Lower leg skin (tissue), 4 donors: ENCODE measurements around the gene RCAN2. TPM values are rescaled to one million over a fixed set of nuclear protein-coding genes. Genes with fewer than 3 reads are reported as not detected.

Source experiments
- DNase-seq, 2 donors: peaks; one replicate each; pipeline ENCODE4 v3.0.0-alpha.2; 2019; ENCODE audit warnings: low spot score in 2 of 2
- H3K4me3 ChIP-seq: fragments of 200-600 bp; sonication (generic); 2 replicates; pipeline ENCODE4 v1.5.1; 2017; ENCODE audit warnings: mild to moderate bottlenecking, low read depth; ENCODE audit not compliant: poor library complexity, severe bottlenecking
- POLR2A ChIP-seq, 2 donors: fragments of 450-650 bp; IDR thresholded peaks; one replicate each; pipeline ENCODE4 v1.6.1; 2016 to 2017; ENCODE audit warnings: antibody characterized with exemption in 2 of 2, mild to moderate bottlenecking in 1 of 2, moderate library complexity in 1 of 2
- WGBS, 2 donors: methylation state at CpG; one replicate each; pipeline ENCODE4 v1.1.5; 2018; 5-methylcytosine and 5-hydroxymethylcytosine counted together
- intact Hi-C: fragments of 100-400 bp; cut with DNase I; formaldehyde crosslinking; loops from one replicate; pipeline ENCODE4 v1.15.0; 2023; ENCODE audit warnings: low total_unique reads
- total RNA-seq, 4 donors: library from RNA; depleted of rRNA; stranded (reverse); fragments of >200 nt; gene quantifications; one replicate each; pipeline ENCODE4 v1.1.0, GENCODE V29; 2016
- TF ChIP-seq, protein P1 (sequence below), 3 donors: fragments of 450-650 bp; IDR thresholded peaks; one replicate each; pipeline ENCODE4 v1.5.1; 2016; ENCODE audit warnings: antibody characterized with exemption in 3 of 3, mild to moderate bottlenecking in 3 of 3, moderate library complexity in 2 of 3

The RCAN2 gene
- total RNA-seq, 4 donors from 2014 or later: 3.7 to 18.7 (median 12.8) TPM

DNA sequence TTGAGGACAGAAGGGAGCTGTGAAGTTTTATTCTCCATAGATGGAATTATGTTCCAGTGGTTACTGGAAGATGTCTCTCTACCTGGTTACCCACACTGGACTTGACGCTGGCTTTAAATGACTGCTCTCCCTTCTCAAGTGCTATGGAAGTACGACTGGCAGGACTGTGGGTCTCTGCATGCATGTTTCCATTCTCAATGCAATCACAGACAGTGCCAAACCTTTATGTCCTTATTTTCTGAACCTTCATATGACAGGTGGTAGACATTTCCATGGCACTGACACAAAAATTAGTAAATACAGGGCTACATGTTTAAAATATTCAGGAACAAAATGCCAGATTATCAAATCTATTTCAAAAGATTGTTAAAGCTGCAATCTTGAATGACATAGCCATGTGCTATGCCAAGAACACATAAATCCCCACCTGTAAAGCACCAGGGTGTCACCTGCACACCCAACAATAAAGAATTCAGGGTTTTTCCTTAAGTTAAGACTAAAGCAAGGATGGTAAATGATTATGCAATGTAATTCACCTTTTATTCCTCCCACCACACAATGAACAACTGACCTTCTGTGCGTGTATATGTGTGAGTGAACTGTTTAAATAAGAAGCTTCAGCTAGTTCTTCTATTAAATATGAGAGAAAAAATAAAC is 167.2 kb downstream of the RCAN2 start:
- intact Hi-C loops: no loop called here
- no peak for TF ChIP-seq POLR2A (IDR thresholded peaks at IDR 0.05)
- TF ChIP-seq, protein P1, sequence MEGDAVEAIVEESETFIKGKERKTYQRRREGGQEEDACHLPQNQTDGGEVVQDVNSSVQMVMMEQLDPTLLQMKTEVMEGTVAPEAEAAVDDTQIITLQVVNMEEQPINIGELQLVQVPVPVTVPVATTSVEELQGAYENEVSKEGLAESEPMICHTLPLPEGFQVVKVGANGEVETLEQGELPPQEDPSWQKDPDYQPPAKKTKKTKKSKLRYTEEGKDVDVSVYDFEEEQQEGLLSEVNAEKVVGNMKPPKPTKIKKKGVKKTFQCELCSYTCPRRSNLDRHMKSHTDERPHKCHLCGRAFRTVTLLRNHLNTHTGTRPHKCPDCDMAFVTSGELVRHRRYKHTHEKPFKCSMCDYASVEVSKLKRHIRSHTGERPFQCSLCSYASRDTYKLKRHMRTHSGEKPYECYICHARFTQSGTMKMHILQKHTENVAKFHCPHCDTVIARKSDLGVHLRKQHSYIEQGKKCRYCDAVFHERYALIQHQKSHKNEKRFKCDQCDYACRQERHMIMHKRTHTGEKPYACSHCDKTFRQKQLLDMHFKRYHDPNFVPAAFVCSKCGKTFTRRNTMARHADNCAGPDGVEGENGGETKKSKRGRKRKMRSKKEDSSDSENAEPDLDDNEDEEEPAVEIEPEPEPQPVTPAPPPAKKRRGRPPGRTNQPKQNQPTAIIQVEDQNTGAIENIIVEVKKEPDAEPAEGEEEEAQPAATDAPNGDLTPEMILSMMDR (IDR thresholded peaks at IDR 0.05): no peak
- WGBS, 2 donors: 88 to 92% methylated on average over 3 of the region's 3 CpGs
- DNase-seq: no peak
- H3K4me3 ChIP-seq: no peak overlapping the region

DNA sequence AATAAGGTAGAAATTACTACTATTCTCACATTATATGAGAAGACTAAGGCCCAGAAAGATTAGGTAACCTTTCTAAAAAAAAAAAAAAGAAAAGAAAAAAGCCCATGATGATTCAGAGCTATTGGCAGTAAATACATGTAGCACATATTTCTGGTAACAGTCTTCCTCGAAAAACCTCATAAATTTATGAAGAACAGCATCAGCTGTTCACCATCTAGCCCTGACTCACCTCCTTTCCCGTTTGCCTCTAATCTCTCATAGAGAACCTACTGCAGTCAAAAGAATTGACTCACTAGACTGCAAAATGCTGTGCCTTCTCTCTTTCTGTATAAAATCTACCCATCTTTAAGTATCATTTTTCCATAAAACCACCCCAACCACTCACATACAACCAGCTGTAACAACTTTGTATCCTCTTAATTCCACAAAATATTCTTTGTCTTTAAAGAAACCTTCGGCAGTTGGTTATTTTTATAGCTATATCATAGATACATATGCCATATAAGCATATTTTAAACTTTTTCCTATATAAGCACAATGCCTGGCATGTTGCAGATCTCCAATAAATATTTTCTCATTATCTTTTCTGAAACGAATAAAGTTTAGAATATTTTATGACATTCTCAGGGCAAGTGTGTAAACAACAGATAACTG is 167.8 kb downstream of the RCAN2 start:
- TF ChIP-seq POLR2A (IDR thresholded peaks at IDR 0.05): no peak
- TF ChIP-seq, protein P1 (IDR thresholded peaks at IDR 0.05): no peak
- DNase-seq: peak in 1 of 2 donors; percentile 15
- intact Hi-C loops: no loop called here
- no peak overlapping the region for H3K4me3 ChIP-seq
- 39 to 46% methylated on average over 4 of the region's 4 CpGs for WGBS, 2 donors

DNA sequence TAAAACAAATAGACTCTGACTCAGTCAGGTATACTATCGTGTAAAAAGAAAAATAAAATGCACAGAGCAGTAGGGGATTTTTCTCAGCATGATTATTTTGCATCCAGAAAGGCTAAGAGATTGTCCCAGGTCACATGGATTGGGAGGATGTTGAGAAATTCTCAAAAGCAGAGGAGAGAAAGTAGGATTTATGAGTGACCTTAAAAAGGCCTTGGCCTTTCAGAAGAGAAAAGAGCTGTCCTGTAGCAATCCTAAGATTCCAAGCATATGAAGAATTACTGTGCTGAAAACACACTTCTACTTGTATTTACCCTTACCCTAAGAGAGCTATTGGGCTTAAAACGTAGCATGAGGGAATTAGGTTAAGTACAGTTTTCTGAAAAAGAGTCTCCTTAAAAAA is 170.7 kb downstream of the RCAN2 start:
- 82 to 83% methylated on average over 2 of the region's 2 CpGs for WGBS, 2 donors
- TF ChIP-seq POLR2A (IDR thresholded peaks at IDR 0.05): no peak
- TF ChIP-seq, protein P1 (IDR thresholded peaks at IDR 0.05): no peak
- H3K4me3 ChIP-seq: no peak overlapping the region
- intact Hi-C loops: no loop called here
- DNase-seq: no peak

DNA sequence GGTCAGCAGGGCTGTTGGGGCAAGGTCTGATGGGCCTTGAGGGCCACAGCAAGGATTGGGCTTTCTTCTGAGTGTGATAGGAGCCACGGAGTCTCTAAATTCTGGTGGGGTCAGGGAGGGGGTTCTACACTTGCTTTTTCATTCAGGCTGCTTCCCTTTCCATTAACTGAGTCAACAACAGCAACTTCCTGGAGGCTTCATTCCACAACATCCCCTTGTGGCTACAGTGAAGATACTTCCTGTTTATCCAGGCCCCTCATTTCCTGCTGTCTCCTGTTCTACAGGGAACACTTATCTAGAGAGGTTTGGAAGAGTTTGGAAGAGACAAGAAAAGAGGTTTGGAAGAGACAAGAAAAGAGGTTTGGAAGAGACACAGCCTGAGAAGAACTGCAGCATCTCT is 175.7 kb downstream of the RCAN2 start:
- intact Hi-C loops: no loop called here
- H3K4me3 ChIP-seq: no peak overlapping the region
- no peak for DNase-seq
- WGBS, 2 donors: 67 to 84% methylated on average over 1 of the region's 1 CpG
- TF ChIP-seq, protein P1 (IDR thresholded peaks at IDR 0.05): no peak
- no peak for TF ChIP-seq POLR2A (IDR thresholded peaks at IDR 0.05)

DNA sequence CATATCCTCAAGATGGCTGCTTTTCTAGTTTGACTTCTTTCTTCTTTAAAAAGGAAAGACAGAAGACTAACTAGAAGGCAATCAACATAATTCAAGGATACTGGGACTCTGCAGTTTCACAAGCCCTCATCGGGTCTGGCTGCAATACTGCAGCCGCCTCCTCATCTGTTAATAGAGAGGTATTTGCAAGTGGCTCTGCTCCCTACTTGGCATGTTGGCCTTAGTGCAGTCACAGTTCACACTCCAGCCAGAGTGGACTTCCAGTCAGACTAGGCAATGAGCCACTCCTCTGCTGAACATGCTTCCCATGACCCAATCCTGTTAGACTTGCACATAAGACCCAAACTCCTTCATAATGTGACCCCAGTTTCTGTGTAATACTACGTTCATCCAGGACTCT is 178.6 kb downstream of the RCAN2 start:
- no peak overlapping the region for H3K4me3 ChIP-seq
- 66 to 70% methylated on average over 3 of the region's 3 CpGs for WGBS, 2 donors
- no peak for TF ChIP-seq POLR2A (IDR thresholded peaks at IDR 0.05)
- TF ChIP-seq, protein P1 (IDR thresholded peaks at IDR 0.05): no peak
- no peak for DNase-seq
- intact Hi-C loops: no loop called here
